PC-9 (cell line): ENCODE measurements around the gene SYTL5. TPM values are rescaled to one million over a fixed set of nuclear protein-coding genes. Genes with fewer than 3 reads are reported as not detected.
"Not testable (repeated sequence)": the region's sequence is repeated elsewhere in the genome, so short reads cannot be mapped to it uniquely, and the experiment has no call there.

Experiments used
- BruUV-seq: library from RNA; stranded (reverse); fragments of 400-500 nt; replicated peaks from 2 replicates; lab custom pipeline; 2021; lab: Mats Ljungman, UMichigan
- CTCF ChIA-PET: fragments of 300-600 bp; sonication (Branson Sonifier 250); formaldehyde crosslinking; loops from one replicate; lab custom pipeline; 2022; ENCODE audit warnings: antibody characterized with exemption; lab: Charles Lee
- POLR2A ChIA-PET: fragments of 300-600 bp; sonication (Branson Sonifier 250); formaldehyde crosslinking; loops from one replicate; lab custom pipeline; 2022; ENCODE audit warnings: antibody characterized with exemption; ENCODE audit not compliant: unreplicated experiment; lab: Charles Lee
- DNase-seq, 2 experiments: peaks; one replicate each; pipeline versions ENCODE4 v3.0.0 to v3.0.0-alpha.2; 2015 to 2022; ENCODE audit warnings: mixed read lengths in 1 of 2
- H2AFZ ChIP-seq: fragments of 200-600 bp; sonication (generic); 2 replicates; pipeline ENCODE4 v1.8.1; 2017; ENCODE audit warnings: antibody characterized with exemption
- H3F3A ChIP-seq: fragments of 200-600 bp; sonication (generic); 2 replicates; pipeline ENCODE4 v1.8.1; 2017; ENCODE audit warnings: antibody characterized with exemption, mild to moderate bottlenecking, low read depth; ENCODE audit not compliant: insufficient read depth
- H3K27ac ChIP-seq: fragments of 200-600 bp; sonication (generic); 2 replicates; pipeline ENCODE4 v1.6.1; 2016; ENCODE audit warnings: mixed run types
- H3K27me3 ChIP-seq: fragments of 200-600 bp; sonication (generic); 2 replicates; pipeline ENCODE4 v1.6.1; 2016; ENCODE audit warnings: low read depth, mixed run types; ENCODE audit not compliant: insufficient read depth
- H3K36me3 ChIP-seq: fragments of 200-600 bp; sonication (generic); 2 replicates; pipeline ENCODE4 v1.6.1; 2016; ENCODE audit warnings: low read depth, mixed run types
- H3K4me1 ChIP-seq: fragments of 200-600 bp; sonication (generic); replicated peaks from 2 replicates; pipeline ENCODE4 v1.6.1; 2016; ENCODE audit warnings: mixed run types; ENCODE audit not compliant: insufficient read depth
- H3K4me2 ChIP-seq: fragments of 200-600 bp; sonication (generic); 2 replicates; pipeline ENCODE4 v1.6.1; 2017; ENCODE audit warnings: mixed run types
- H3K4me3 ChIP-seq: fragments of 200-600 bp; sonication (generic); 2 replicates; pipeline ENCODE4 v1.6.1; 2016; ENCODE audit warnings: mixed run types
- H3K79me2 ChIP-seq: fragments of 200-600 bp; sonication (generic); 2 replicates; pipeline ENCODE4 v1.6.1; 2017; ENCODE audit warnings: low read depth, mixed run types
- H3K9me2 ChIP-seq: fragments of 200-600 bp; sonication (generic); 2 replicates; pipeline ENCODE4 v1.8.1; 2017; ENCODE audit warnings: mild to moderate bottlenecking; ENCODE audit not compliant: insufficient read depth
- H3K9me3 ChIP-seq: fragments of 200-600 bp; sonication (generic); 2 replicates; pipeline ENCODE4 v1.8.1; 2016; ENCODE audit warnings: low read depth; ENCODE audit not compliant: insufficient read depth
- H4K20me1 ChIP-seq: fragments of 200-600 bp; sonication (generic); 2 replicates; pipeline ENCODE4 v1.8.1; 2017; ENCODE audit not compliant: insufficient read depth
- CTCF ChIP-seq: fragments of 200-600 bp; sonication (generic); conservative IDR thresholded peaks from 2 replicates; pipeline ENCODE4 v1.6.1; 2017; ENCODE audit warnings: mixed run types, antibody characterized with exemption, mild to moderate bottlenecking, moderate library complexity
- EZH2 ChIP-seq: fragments of 200-600 bp; sonication (generic); IDR thresholded peaks from 2 replicates; pipeline ENCODE4 v1.8.0; 2017; ENCODE audit warnings: antibody characterized with exemption, low read depth
- intact Hi-C: fragments of 100-400 bp; cut with micrococcal nuclease; formaldehyde crosslinking; loops from one replicate; pipeline ENCODE4 v1.10.0; 2022; ENCODE audit not compliant: unreplicated experiment
- total RNA-seq: library from RNA; stranded (reverse); gene quantifications from 2 replicates; pipeline ENCODE4 v1.2.3, GENCODE V29; 2021

Gene SYTL5
- total RNA-seq, 1 experiment from 2014 or later, result not detected

GRCh38 chrX:37989304-37989703 is 17.0 kb upstream of the SYTL5 start:
- Histone ChIP-seq H4K20me1 (no peaks in the 10 kb centered on the region), H3K4me2 (no peak overlapping the region), H3F3A (no peaks in the 10 kb centered on the region), H3K4me3 (no peak overlapping the region), H2AFZ (no peak overlapping the region), H3K36me3 (no peaks in the 10 kb centered on the region), H3K27me3 (no peaks in the 10 kb centered on the region), H3K9me2 (no peaks in the 10 kb centered on the region), H3K9me3 (no peaks in the 10 kb centered on the region), H3K4me1 (no peaks in the 10 kb centered on the region), H3K79me2 (no peaks in the 10 kb centered on the region), H3K27ac (no peak overlapping the region)
- DNase-seq, result no peak
- intact Hi-C loops, result no loop called here
- ChIA-PET POLR2A (no interaction called here), CTCF (no interaction called here)
- BruUV-seq, result no TSS peak
- TF ChIP-seq EZH2 (no peak), CTCF (no peak)

- H2AFZ ChIP-seq, H3K79me2 ChIP-seq, H3K4me2 ChIP-seq, H3K9me2 ChIP-seq, H3K4me1 ChIP-seq, H4K20me1 ChIP-seq, H3K9me3 ChIP-seq, BruUV-seq, H3K4me3 ChIP-seq, H3F3A ChIP-seq, CTCF ChIA-PET, H3K27me3 ChIP-seq, DNase-seq, H3K36me3 ChIP-seq, intact Hi-C loops, H3K27ac ChIP-seq, POLR2A ChIA-PET: not testable (repeated sequence)
Observed at GRCh38 chrX:37991303-37991702, 15.1 kb upstream of the SYTL5 start.

- Histone ChIP-seq H3K27me3 (no peaks in the 10 kb centered on the region), H3K36me3 (no peaks in the 10 kb centered on the region), H4K20me1 (no peaks in the 10 kb centered on the region), H3K9me3 (no peaks in the 10 kb centered on the region), H3K9me2 (no peaks in the 10 kb centered on the region), H3K4me1 (no peaks in the 10 kb centered on the region), H2AFZ (no peak overlapping the region), H3K4me3 (no peak overlapping the region), H3K79me2 (no peaks in the 10 kb centered on the region), H3K27ac (no peak overlapping the region), H3F3A (no peaks in the 10 kb centered on the region), H3K4me2 (no peak overlapping the region)
- no TSS peak for BruUV-seq
- intact Hi-C loops, result no loop called here
- no peak for DNase-seq
- ChIA-PET POLR2A (no interaction called here), CTCF (no interaction called here)
- TF ChIP-seq CTCF (no peak), EZH2 (no peak)
Observed at GRCh38 chrX:37993176-37993575, 13.2 kb upstream of the SYTL5 start.

GRCh38 chrX:37993837-37994619 is 12.3 kb upstream of the SYTL5 start:
- no peaks in the 10 kb centered on the region for H3K9me2 ChIP-seq
- no peak overlapping the region for H3K4me3 ChIP-seq
- H3F3A ChIP-seq, result no peaks in the 10 kb centered on the region
- ChIA-PET CTCF (no interaction called here), POLR2A (no interaction called here)
- H3K27me3 ChIP-seq, result no peaks in the 10 kb centered on the region
- no peaks in the 10 kb centered on the region for H4K20me1 ChIP-seq
- no peaks in the 10 kb centered on the region for H3K9me3 ChIP-seq
- no peaks in the 10 kb centered on the region for H3K4me1 ChIP-seq
- H3K4me2 ChIP-seq, result no peak overlapping the region
- no peak for DNase-seq
- no peaks in the 10 kb centered on the region for H3K79me2 ChIP-seq
- BruUV-seq, result no TSS peak
- no peak overlapping the region for H3K27ac ChIP-seq
- no peak for TF ChIP-seq EZH2
- no peak for TF ChIP-seq CTCF
- intact Hi-C loops, result no loop called here
- no peak overlapping the region for H2AFZ ChIP-seq
- H3K36me3 ChIP-seq, result no peaks in the 10 kb centered on the region
